A204.1 (cell line): ENCODE results near the gene BID.
"Not testable (repeated sequence)": the region's sequence is repeated elsewhere in the genome, so short reads cannot be mapped to it uniquely, and the experiment has no call there.

ENCODE experiments used
- FAIRE-seq: peaks from 2 replicates; lab custom pipeline; 2012; peaks lifted over from hg19 to GRCh38; lab: Jason Lieb, UNC

BID gene

DNA sequence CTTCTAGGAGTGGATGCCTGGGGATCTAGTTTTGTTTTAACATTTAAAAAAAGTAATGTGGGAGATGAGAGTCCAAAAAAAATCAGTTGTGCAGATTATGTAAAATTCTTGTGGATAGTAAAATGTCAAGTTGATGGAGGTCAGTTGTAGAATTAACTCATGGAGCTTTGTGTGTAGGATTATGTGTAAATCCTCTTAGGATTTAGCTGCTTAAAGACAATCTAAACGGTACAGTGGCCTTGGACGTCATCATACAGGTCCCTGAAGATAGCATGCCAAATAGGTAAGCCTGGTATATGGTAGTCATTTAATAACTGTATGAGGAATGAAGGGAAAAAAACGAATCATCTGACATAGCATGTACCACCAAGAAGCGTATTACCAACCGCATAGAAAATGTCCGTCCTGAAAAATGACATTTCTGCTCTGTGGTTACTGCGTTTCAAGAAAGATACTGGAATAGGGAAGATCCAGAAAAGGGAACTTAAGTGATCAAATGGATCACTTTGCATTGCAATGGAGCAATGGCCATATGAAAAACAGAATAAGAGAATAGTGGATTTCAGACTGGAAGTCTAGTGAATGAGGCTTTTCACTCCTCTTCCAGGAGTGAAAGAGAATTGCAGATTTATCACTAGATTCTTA is 74.5 kb downstream of the BID start:
- FAIRE-seq = no peak

DNA sequence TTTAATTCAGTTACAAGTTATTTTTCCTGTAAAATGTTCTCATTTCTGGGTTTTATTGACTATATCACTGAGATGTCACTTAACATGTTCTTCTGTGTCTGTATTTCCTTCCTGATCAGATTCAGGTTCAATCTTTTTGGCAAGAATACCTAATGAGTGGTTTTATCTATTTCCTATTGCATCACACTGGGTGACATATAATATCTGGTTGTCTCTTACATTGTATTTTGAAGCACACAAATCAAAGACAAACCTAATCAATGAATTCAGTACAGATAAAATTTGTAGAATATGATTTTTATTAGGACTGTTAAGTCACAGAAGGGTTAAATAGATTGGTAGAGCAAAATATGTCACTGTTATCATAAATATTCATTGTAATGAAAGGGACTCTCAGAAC is 75.3 kb downstream of the BID start:
- no peak for FAIRE-seq

DNA sequence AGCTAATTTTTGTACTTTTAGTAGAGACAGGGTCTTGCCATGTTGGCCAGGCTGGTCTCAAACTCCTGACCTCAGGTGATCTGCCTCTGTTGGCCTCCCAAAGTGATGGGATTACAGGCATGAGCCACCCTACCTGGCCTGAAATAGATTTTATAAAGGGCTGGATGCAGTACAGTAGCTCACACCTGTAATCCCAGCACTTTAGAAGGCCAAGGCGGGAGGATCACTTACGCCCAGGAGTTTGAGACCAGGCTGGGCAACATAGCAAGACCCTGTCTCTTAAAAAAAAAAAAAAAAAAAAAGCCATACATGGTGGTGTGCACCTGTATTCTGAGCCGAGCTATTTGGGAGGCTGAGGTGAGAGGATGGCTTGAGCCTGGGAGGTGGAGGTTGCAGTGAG is 76.0 kb downstream of the BID start:
- not testable (repeated sequence) for FAIRE-seq

GRCh38 chr22:17697196-17697595 is 77.1 kb downstream of the BID start:
- FAIRE-seq = not testable (repeated sequence)

DNA sequence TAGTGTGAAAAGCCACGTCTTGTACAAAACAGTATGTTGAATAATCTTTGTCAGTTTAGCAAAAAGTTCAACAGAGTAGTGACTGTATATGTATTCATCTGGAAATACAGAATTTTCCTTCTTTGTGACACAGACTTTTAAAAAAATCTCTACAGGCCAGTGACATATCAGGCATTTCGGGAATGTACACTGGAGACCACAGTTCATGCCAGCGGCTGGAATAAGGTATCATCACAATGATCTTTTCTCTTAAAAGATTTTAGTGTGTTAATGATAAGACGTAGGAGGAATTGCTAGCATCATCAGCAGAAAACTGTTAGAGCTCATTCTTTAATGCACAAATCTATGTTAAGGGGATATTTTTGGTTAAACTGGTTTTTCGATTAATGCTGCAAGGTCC is 78.3 kb downstream of the BID start:
- FAIRE-seq = no peak

GRCh38 chr22:17694752-17695151 is 79.5 kb downstream of the BID start:
- FAIRE-seq = no peak

- FAIRE-seq = no peak
Observed at GRCh38 chr22:17694193-17694592, 80.1 kb downstream of the BID start.

- FAIRE-seq = no peak
Observed at GRCh38 chr22:17692841-17693240, 81.4 kb downstream of the BID start.

GRCh38 chr22:17684245-17684644 is 90.0 kb downstream of the BID start:
- FAIRE-seq = no peak
